Fibroblast of gingiva (primary cell): ENCODE measurements around the gene NPC1.
A peak's percentile ranks its signal among the peaks of the same experiment; 100 is the strongest.
"Not testable (repeated sequence)": the region's sequence is repeated elsewhere in the genome, so short reads cannot be mapped to it uniquely, and the experiment has no call there.

Experiments used
- DNase-seq: peaks from one replicate; pipeline ENCODE4 v3.0.0-alpha.2; 2011; ENCODE audit warnings: low read depth

Gene NPC1

DNA sequence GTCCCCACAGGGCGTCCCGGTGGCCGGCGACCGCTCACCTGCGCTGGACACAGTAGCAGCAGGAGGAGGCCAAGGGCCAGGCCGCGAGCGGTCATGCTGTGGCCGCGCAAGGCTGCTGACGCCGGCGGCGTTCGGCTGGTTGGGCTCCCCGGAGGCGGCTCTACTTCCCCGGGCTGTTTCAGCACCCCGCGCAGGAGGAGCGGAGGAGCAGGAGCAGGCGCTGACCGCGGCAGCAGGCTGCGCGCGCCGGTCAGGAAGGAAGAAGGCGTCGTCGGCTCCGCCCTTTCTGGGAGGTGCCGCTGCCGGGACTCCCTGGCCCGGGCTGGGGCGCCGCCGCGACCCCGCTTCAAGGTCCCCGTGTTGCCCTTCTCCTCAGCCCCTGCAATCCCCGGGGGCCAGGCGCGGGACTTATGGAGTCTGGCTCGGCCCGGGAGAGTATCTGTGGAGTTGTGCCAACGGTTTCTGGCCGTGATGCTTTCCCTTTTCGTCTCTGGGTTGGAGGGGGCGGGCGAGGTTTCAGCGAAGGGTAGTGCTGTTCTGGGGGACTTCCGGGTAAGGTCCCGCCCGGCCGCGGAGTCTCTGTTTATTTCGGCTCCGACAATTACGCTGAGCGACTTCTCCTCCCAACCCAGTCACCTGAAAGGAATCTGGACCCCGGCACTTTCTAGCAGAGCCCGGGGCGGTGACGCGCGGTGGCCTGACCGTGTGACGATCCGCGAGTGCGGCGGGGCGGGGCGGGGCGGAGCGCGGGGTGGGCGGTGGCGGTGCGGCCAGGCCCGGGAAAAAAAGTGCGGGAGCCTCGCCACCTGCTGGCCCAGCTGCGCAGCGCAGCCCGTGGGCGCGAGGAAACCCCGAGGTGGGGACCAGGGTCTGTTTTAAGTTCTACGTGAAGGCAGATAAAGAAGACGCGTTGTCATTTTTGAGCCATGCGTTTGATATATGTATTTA is at the start of gene NPC1:
NPC1 (minus strand) TSS at position 258 of the 948 bp plus-strand sequence; CDS start at position 95, 163 bp downstream.
- peak; percentile 95 for DNase-seq

DNA sequence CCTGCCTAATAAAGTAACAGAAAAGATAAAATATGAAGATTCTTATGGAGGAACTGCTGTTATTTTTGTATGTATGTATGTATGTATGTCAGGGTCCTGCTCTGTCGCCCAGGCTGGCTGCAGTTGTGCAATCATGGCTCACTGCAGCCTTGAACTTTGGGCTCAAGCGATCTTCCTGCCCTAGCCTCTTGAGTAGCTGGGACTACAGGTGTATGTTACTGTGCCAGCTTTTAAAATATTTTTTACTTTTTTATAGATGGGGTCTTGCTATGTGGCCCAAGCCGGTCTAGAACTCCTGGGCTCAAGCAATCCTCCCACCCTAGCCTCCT is 49.7 kb upstream of the NPC1 start:
- no peak for DNase-seq

DNA sequence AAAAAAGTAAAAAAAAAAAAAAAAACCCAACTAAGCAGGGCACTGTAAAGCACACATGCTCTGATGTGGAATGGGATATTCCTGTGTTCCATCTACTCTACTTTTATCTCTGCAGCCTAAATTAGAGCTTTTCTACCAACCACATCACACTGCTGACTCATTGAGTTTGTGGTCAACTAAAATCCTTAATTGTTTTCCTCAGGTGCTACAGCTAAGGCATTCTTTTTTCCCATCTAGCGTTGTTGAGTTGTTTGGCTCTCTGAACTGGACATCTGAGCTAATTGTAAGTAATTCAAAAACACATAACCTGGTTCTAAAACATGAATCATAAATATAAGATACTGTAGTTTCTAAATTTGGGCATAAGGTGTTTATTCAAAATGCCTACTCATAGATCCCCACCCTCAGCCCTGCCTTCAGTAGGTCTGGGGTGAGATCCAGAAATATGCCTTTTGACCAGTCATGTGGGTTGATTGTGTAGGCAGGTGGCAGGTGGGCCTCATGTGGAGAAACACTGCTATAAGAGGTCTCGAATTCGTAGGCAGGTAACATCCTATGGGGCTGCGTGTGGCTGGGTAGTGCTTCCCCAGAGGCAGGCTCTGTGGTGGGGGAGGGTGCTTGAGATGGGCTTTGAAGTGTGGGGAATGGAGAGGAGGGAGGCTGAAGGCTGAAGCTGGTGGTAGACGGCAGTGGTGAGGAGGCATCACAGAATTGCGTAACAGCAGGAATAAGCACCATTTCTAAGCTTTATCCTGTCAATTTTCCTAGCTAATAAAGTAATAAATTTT is 49.2 kb upstream of the NPC1 start:
- DNase-seq, result no peak

DNA sequence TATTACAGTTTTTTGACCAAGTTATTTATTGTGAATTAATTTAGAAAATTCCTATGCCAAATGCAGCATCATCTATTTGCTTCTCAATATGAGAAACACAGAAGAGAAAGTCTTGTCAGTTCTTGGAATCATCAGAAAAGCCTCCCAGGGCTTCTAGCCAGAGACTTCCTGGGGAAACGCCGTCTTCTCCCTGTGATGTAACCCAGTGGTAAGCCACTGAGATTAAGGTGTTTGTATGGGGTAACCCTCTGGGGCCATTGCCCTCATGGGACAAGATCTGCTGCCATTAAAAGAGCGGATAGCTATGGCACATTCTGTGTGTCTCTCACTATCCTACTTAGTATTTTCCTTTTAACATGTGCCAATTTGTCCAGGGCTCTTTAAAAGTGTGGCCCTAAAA is 48.4 kb upstream of the NPC1 start:
- no peak for DNase-seq

DNA sequence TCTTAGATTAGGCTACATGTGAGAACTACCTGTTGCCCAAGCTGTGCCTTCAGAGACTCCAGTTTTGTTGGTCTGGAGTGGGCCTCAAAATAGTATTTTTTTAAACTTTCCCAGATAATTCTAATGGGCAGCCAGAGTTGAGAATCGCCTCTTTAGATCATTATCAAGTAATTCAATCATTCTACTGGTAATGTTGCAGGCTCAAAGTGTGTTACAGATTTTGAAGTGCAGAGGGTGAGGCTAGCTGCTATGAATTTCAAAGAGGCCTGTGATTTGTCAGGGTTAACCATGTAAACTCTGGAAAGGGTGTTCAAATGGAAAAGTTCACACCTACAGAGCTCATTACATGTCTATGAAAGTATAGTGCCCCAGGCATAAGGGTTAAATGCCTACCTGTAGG is 46.3 kb upstream of the NPC1 start:
- DNase-seq, result no peak

DNA sequence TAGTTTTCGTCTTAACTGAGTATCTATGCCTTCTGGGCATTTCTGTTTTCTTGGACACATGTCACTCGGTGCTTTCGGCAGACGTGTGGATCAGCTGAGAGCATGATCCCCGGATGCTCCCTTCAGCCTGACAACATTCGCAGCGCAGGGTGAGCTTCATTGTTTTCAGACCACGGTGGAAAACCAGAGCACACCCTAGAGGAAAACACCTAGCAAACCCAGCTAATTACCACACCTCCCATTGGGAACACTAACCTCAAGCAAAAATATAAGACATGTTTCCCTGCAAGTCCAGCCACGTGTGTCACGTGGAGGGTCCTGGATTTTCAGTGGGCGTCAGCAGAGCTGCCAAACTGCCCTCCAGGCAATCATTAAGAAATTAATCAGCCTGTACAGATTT is 45.4 kb upstream of the NPC1 start:
- DNase-seq, result no peak

DNA sequence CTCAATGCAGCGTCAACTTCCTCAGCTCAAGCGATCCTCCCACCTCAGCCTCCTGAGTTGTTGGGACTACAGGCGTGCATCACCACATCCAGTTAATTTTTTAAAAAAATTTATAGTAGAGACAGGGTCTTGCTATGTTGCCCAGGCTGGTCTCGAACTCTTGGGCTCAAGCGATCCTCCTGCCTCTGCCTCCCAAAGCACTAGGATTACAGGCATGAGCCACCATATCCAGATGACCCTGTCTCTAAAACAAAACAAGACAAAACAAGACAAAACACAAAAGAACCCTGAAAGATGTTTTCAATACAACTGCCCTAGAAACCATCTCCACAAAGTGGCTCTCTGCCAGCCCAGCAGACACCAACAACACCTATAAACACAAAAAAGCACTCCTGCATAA is 45.0 kb upstream of the NPC1 start:
- DNase-seq, result no peak

DNA sequence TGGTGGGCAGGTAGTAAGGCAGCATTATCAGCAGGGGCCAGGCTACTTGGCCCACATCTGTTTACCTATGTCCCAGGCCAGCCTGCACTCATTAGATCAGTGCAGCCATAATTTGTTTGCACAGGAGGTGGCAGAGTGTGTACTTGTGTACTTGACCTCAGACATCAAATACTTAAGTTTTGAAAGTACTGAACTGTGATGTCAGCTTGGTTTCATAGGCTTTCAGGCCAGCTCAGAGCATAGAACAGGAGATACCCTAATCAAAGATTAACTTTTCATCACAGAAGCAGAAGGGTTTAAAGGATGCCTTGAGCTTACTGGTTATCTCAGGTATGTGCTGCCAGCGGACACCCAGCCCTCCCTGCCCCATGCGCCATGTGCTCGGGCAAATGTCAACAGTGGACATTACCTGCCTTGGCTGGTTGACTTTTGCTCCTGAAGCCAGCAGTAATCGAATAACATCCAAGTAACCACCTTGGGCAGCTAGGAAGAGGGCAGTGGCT is 43.2 kb upstream of the NPC1 start:
- DNase-seq, result no peak

DNA sequence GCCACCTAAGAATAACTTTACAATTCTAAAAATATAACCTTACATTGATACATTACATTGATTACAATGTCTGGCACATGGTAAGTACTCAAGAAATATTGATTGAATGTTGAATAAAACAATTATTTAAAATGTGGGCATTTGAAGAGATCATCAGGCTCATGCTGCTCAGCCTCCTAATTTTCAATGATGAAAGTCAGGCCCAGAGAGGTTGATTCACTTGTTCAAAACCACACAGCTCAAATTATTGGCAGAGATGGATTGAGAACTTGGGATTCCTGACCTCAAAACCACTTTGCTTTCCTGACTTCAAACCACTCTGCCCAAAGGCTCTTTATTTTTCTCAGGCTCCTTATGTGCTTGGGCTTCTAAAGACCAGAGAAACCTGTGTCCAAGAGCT is 41.7 kb upstream of the NPC1 start:
- no peak for DNase-seq

DNA sequence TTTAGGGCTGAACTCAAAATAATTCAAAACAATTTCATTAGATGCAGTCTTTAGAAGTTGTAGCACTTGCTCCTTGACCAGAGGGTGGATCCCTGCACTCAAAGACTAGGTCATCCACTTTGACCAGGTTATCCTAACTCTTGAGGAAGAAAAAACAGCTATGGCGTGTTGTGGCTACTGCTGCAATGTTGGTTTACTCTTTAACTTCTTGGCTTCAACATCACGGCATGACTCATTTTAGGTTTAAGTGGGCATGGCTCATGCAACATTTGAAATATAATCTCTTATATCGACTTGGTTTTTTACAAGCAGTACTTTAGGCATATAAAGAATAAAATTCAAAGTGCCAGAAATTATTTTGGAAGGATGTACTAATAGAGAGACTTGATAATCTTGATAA is 41.0 kb upstream of the NPC1 start:
- peak; percentile 84 for DNase-seq

DNA sequence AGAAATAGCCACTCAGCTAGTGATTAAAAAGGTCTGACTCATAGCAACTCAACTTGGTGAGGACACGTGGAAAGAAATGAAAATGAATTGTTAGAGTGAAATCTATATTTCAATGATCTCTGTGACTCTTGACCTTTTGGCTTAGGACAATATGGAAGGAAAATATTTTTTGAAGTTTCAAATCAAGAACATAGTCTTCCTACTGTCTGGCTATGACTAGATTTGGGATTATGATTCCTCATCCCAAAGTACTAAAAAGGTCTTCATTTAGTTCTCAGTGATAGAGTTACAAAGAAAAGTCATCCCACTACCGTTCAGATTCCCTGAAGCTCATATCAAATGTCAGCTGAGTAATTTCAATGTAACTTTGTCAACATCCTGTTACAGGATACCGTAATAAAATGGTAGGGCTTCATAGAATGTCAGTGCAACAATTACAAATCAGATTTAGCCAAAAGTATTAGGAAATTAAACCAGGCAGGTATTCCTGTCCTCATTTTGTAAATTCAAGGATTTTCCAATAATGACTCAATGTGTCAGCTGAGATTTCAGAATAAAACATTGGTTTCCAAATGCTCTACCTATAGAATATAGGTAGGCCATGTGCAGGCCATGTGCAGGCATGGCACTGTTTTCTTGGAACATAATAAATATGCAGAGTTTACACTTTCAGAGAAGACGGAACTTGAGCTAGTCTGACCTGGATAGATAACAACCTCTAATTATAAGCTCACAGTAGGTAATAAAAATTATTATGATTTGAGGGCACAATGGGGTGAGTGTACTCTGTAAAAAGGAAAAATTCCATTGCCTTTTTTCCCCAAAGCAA is 40.4 kb upstream of the NPC1 start:
- peak; percentile 55 for DNase-seq

DNA sequence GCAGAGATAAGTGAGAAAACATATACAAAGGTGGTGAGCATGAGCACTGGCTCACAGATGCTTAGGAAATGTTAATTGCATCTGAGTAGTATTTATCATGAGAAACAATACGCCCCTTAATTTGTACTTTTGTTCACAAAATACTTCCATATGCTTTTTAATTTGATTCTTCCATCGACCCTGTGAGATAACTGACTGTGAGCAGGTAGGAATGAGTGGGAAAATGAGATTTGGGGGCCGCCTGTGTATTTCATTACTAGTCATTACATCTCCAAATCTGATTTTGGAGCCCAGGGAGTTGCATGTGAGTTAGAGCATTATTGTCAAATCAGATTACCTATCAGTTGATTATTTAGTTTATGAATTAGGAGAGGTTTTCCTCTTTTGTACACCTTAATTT is 36.7 kb upstream of the NPC1 start:
- no peak for DNase-seq

DNA sequence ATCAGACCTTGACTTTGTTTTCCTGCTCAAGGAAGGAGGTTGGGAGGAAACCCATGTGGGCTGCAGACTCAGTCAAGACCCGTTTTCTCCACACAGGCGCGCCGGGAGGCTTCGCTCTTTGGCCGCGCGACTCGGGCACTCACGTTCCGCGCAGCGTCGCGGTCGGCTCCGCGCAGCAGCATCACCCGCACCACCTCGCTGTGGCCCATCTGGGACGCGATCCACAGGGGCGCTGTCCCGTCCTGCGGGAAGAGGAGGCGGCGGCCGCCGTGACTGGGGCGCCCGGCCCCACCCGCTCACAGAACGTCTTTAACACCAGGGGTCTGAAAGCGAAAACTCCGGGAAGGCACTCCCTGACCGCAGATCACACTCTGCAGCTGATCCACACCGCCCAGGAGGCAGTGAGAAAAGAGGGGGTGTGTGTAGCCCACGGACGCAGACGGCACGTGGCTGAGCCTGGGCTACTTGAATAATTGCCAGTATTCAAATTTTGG is 33.1 kb upstream of the NPC1 start:
- DNase-seq, result no peak

DNA sequence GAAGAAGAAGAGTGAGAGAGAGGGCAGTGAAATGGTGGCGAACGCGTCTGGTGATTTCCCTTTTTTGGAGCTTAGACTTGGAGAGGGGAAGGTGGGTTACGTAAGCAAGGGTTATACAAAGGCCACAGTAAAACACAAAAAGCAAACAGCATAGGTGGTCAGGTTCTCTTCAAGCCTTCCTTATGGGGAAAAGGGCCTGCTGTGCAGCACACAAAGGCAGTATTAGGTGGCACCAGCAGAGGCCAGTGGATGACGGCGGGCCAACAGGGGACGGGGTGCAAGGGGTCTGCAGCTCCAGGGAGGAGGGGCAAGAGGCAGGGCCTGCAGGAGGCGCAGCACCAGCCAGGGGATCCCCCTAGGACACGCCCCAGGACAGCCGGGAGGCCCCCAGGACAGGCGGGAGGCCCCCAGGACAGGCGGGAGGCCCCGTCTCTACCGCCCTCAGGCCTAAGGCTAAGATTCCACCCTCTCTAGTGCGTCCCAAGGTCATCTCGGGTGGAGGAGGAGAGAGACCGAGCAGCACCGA is 32.6 kb upstream of the NPC1 start:
- DNase-seq, result no peak

DNA sequence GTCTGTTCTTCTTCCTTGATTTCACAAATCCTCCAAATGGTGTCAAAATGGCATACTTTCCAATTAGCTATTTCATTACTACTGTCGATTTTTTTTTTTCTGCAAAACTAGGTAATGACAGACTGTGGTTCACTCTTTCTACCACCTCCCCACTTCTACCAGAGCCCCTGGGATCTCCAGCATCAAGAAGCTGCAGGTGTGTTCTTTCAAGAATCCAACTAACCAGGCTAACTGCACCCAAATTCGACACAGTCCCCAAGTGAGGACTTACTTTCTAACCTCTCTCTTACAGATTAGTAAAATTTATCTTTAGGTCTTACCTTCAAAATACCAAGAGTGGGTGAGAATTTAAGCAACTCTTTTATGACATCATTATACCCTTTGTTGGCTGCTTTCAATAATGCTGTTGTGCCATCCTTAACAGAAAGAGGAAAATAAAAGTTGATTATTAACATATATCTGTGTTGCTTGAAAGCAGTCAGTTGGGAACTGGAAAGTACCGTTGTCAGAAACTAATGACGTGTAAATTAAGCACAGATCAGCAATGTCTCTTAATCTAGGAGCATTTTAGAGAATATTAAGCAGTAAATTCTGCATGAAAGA is 31.2 kb upstream of the NPC1 start:
- DNase-seq, result no peak

DNA sequence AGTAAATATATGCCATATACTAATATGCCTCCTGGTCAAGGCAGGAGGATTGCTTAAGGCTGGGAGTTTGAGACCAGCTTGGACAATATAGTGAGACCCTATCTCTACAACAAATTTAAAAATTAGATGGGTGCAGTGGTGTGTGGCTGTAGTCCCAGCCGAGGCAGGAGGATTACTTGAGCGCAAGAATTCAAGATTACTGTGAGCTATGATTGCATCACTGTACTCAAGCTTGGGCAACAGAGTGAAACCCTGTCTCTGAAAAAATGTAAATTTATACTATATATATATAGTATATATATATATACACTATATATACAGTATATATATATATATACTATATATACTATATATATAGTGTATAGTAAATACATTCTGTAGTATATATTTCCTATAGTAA is 30.0 kb upstream of the NPC1 start:
- DNase-seq, result no peak

DNA sequence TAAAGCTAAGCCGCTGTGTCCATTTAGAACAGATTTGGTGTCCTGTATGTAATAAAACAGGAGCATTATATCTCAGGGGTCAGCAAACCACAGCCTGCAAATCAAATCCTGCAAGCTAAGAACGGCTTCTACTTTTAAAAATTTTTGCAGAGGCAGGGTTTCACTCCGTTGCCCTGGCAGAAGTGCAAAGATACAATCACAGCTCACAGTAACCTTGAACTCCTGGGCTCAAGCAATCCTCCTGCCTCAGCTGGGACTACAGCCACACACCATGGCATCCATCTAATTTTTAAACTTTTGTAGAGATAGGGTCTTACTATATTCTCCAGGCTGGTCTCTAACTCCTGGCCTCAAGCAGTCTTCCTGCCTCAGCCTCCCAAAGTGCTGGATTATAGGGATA is 28.6 kb upstream of the NPC1 start:
- no peak for DNase-seq

DNA sequence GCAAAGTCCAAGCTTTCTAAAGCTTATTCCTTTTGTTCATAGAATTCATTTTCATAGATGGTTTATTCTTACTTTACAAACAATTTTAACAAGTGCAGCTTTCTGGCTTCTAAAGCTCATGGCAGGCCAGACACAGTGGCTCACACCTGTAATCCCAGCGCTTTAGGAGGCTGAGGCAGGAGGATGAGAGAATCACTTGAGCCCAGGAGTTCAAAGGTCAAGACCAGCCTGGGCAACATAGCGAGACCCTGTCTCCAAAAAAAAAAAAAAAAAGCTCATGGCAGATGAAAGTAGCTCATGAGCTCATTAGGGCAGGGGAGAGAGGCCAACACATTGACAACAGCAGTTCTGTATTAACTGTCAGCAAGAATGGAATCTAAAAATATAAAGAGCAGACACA is 28.1 kb upstream of the NPC1 start:
- no peak for DNase-seq

DNA sequence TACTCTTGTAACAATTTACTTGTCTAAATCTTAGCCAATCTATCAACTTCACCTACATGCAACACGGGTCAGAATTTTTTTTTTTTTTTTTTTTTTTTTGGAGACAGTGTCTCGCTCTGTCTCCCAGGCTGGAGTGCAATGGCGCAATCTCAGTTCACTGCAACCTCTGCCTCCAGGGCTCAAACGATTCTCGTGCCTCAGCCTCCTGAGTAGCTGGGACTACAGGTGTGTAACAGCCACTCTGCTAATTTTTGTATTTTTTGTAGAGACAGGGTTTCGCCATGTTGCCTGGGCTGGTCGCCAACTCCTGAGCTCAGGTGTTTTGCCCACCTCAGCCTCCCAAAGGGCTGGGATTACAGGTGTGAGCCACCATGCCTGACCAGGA is 26.8 kb upstream of the NPC1 start:
- not testable (repeated sequence) for DNase-seq

DNA sequence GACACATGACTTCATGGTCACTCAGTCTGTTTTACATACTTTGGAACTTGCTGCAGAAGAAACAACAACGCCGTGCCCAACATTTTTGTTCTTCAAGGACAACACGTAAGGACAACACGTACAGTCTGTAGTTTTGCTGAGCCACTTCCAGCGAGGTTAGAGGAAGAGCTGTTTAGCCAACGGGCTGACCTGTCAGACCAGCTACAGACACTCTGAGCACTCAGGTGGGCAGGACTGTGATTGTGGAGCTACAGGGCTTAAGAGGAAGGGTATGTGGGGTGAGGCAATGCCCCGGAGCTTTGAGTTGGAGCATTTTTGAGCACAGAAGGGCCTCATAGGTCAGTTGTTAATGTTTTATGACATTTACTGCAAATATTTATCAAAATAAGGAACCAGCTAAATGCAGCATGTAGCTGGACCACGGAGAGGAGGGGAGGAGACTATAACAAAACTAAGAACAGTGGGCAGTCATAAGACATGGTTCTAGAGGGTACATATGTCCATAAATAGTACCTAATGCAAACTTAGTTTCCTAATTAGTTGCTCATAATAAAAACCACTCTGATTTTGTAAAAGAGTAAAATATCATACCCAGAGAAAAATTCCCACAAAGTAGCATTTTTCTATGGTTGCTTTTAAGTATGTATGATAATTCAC is 26.3 kb upstream of the NPC1 start:
- no peak for DNase-seq
